HG03045 (cell line): ENCODE results near the gene TTYH3.
"Not testable (repeated sequence)": the region's sequence is repeated elsewhere in the genome, so short reads cannot be mapped to it uniquely, and the experiment has no call there.

Experiments
- ATAC-seq: cut with Tn5 transposase; IDR thresholded peaks from one replicate; pipeline ENCODE4 v1.9.1; 2021; ENCODE audit warnings: mild to moderate bottlenecking, moderate library complexity; ENCODE audit not compliant: unreplicated experiment

Gene TTYH3

GRCh38 chr7:2662273-2663120, 30.7 kb downstream of the TTYH3 start:
- no peak for ATAC-seq

- ATAC-seq, result no peak
Measured at GRCh38 chr7:2663121-2663886, 31.5 kb downstream of the TTYH3 start.

GRCh38 chr7:2663960-2664359, 32.2 kb downstream of the TTYH3 start:
- no peak for ATAC-seq

- no peak for ATAC-seq
Measured at GRCh38 chr7:2665359-2665791, 33.6 kb downstream of the TTYH3 start.

GRCh38 chr7:2666155-2666554, 34.4 kb downstream of the TTYH3 start:
- no peak for ATAC-seq

GRCh38 chr7:2666588-2667250, 34.9 kb downstream of the TTYH3 start:
- no peak for ATAC-seq

GRCh38 chr7:2667843-2668242, 36.1 kb downstream of the TTYH3 start:
- no peak for ATAC-seq

GRCh38 chr7:2668401-2668800, 36.6 kb downstream of the TTYH3 start:
- ATAC-seq, result no peak

- no peak for ATAC-seq
Measured at GRCh38 chr7:2670171-2670570, 38.4 kb downstream of the TTYH3 start.

GRCh38 chr7:2670720-2671391, 39.1 kb downstream of the TTYH3 start:
- ATAC-seq, result no peak

GRCh38 chr7:2673214-2673613, 41.4 kb downstream of the TTYH3 start:
- not testable (repeated sequence) for ATAC-seq

- no peak for ATAC-seq
Measured at GRCh38 chr7:2673934-2674333, 42.1 kb downstream of the TTYH3 start.

- no peak for ATAC-seq
Measured at GRCh38 chr7:2675256-2675764, 43.5 kb downstream of the TTYH3 start.

GRCh38 chr7:2676576-2676975, 44.8 kb downstream of the TTYH3 start:
- ATAC-seq, result not testable (repeated sequence)

GRCh38 chr7:2678454-2678853, 46.7 kb downstream of the TTYH3 start:
- ATAC-seq, result not testable (repeated sequence)

GRCh38 chr7:2679135-2680127, 47.6 kb downstream of the TTYH3 start:
- not testable (repeated sequence) for ATAC-seq

- no peak for ATAC-seq
Measured at GRCh38 chr7:2680256-2680655, 48.5 kb downstream of the TTYH3 start.

- no peak for ATAC-seq
Measured at GRCh38 chr7:2680792-2681490, 49.2 kb downstream of the TTYH3 start.
